22Rv1 (cell line): ENCODE measurements around the gene TNFRSF18.

ENCODE experiments used
- ZFX ChIP-seq: fragments of 450-650 bp; IDR thresholded peaks from 2 replicates; pipeline ENCODE4 v1.6.1; 2017; ENCODE audit warnings: antibody characterized with exemption, borderline replicate concordance
- TF ChIP-seq, protein P1 (sequence below): fragments of 450-650 bp; IDR thresholded peaks from 2 replicates; pipeline ENCODE4 v1.5.1; 2017; ENCODE audit warnings: mild to moderate bottlenecking

DNA sequence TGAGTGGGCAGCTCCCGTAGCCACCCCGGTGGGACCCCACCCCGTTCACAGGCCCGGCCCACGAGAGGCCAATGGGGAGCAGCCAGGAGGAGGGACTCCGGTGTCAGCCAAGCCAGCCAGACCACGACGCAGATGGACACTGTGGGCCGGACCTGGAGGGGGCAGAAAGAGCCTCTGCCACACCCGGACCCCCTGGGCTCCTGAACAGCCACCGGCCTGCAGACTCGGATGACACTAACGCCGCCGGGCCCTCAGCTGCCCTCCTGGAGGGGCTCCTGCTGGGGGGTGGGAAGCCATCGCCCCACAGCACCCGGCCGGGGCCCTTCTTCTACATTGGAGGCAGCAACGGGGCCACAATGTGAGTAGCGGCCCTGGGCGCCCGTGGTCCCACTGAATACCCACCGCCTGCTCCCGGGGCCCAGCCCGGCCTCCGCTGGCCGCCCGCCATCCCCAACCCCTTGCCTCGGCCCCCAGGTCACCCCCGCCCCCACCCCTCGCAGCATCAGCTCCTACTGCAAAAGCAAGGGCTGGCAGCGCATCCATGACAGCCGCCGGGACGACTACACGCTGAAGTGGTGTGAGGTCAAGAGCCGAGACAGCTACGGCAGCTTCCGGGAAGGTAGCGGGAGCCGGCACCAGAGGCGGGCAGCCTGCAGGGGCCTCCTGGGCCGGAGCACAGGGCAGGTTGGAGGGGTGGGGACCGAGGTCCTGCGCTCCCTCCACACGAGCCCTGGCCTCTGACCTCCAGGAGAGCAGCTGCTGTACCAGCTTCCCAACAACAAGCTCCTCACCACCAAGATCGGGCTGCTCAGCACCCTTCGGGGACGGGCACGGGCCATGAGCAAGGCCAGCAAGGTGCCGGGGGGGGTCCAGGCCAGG is 26.2 kb downstream of the TNFRSF18 start:
- TF ChIP-seq, protein P1, sequence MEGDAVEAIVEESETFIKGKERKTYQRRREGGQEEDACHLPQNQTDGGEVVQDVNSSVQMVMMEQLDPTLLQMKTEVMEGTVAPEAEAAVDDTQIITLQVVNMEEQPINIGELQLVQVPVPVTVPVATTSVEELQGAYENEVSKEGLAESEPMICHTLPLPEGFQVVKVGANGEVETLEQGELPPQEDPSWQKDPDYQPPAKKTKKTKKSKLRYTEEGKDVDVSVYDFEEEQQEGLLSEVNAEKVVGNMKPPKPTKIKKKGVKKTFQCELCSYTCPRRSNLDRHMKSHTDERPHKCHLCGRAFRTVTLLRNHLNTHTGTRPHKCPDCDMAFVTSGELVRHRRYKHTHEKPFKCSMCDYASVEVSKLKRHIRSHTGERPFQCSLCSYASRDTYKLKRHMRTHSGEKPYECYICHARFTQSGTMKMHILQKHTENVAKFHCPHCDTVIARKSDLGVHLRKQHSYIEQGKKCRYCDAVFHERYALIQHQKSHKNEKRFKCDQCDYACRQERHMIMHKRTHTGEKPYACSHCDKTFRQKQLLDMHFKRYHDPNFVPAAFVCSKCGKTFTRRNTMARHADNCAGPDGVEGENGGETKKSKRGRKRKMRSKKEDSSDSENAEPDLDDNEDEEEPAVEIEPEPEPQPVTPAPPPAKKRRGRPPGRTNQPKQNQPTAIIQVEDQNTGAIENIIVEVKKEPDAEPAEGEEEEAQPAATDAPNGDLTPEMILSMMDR: no peak
- TF ChIP-seq ZFX: no peak
